Stimulated activated naive B cell treated with anti-CD40 and anti-IgM and Interleukin-4, amounts not matched to agents 10 μg/mL and 1 μg/mL and 100 μg/mL, for 72 hours (primary cell): ENCODE results near the gene C1orf87.

ENCODE experiments used
- ATAC-seq, 2 donors: fragments of 150-1000 bp; cut with Tn5 transposase; replicated peaks; 2 replicates each; pipeline ENCODE4 v1.10.0; 2021; ENCODE audit warnings: moderate library complexity in 1 of 2
- DNase-seq: peaks from one replicate; pipeline ENCODE4 v3.0.0; 2021
- H3K27ac Mint-ChIP-seq: one replicate; pipeline ENCODE4 v1.8.0; 2022; ENCODE audit warnings: mild to moderate bottlenecking, mixed read lengths
- H3K27me3 Mint-ChIP-seq, 2 donors: one replicate each; pipeline ENCODE4 v1.8.0; 2022; ENCODE audit warnings: mixed read lengths in 2 of 2
- H3K36me3 Mint-ChIP-seq, 2 donors: one replicate each; pipeline ENCODE4 v1.8.0; 2022; ENCODE audit warnings: mixed read lengths in 2 of 2, mild to moderate bottlenecking in 1 of 2
- H3K4me1 Mint-ChIP-seq, 2 donors: one replicate each; pipeline ENCODE4 v1.8.0; 2022; ENCODE audit warnings: mixed read lengths in 2 of 2, mild to moderate bottlenecking in 1 of 2
- H3K4me3 Mint-ChIP-seq, 2 donors: one replicate each; pipeline ENCODE4 v1.8.0; 2022; ENCODE audit warnings: mild to moderate bottlenecking in 2 of 2, mixed read lengths in 2 of 2, moderate library complexity in 1 of 2
- H3K9me3 Mint-ChIP-seq, 2 donors: one replicate each; pipeline ENCODE4 v1.8.0; 2022; ENCODE audit warnings: mixed read lengths in 2 of 2, mild to moderate bottlenecking in 1 of 2

The C1orf87 gene

DNA sequence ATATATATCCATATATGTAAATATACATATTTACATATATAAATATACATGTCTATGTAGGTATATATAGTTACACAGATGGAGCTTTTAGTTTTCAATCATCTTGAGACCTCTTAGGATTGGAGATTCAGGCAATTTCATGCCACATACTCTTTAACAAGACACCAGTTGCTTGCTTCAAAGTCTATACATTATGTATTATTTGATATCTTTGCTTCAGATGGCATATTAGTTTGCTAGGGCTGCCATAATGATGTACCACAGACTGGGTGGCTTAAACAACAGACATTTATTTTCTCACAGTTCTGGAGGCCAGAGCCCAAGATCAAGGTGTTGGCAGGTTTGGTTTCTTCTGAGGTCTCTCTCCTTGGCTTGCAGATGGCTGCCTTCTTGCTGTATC lies 14.1 kb upstream of the C1orf87 start:
- Mint-ChIP-seq H3K36me3 (no peaks in the 10 kb centered on the region), H3K27me3 (peaks cover 0 to 3% of the 10 kb centered on the region in 2 donors), H3K27ac (no peak overlapping the region)

DNA sequence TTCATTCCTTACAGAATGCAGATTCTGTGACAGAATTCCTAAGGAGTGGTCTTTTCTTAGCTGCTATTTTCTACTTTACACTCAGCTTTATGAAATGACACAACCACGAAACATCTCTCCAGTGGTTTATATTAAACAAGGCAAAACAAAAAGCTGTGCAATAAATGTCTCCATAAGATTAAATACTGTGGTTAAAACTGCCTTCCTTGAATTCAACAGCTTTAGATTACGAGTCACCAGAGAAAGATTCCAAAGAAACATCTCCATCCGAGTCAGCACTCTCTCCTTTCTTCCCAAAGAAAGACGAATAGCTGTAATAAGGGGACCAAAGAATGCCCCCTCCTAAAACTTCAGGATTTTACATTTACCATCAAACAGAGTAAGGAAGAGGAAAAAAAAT lies 4.6 kb upstream of the C1orf87 start:
- no peaks in the 10 kb centered on the region for H3K9me3 Mint-ChIP-seq
- H3K4me1 Mint-ChIP-seq = no peaks in the 10 kb centered on the region
- no peaks in the 10 kb centered on the region for H3K36me3 Mint-ChIP-seq
- H3K27me3 Mint-ChIP-seq = peaks cover 28 to 35% of the 10 kb centered on the region in 2 donors
- DNase-seq = no peak
- ATAC-seq = no peak
- H3K4me3 Mint-ChIP-seq = no peak overlapping the region
- H3K27ac Mint-ChIP-seq = no peak overlapping the region

More for the DNA sequence above, 14.1 kb upstream of the C1orf87 start:
- H3K4me1 Mint-ChIP-seq = no peaks in the 10 kb centered on the region
- no peak overlapping the region for H3K4me3 Mint-ChIP-seq
- no peak for ATAC-seq
- no peak for DNase-seq
- no peaks in the 10 kb centered on the region for H3K9me3 Mint-ChIP-seq

GRCh38 chr1:60071296-60071695 lies 2.3 kb downstream of the C1orf87 start:
- H3K27me3 Mint-ChIP-seq = peaks cover 35 to 37% of the 10 kb centered on the region in 2 donors
- H3K9me3 Mint-ChIP-seq = peaks cover 0 to 3% of the 10 kb centered on the region in 2 donors
- H3K36me3 Mint-ChIP-seq = no peaks in the 10 kb centered on the region
- H3K27ac Mint-ChIP-seq = no peak overlapping the region
- H3K4me3 Mint-ChIP-seq = no peak overlapping the region
- DNase-seq = no peak
- ATAC-seq = no peak
- H3K4me1 Mint-ChIP-seq = no peaks in the 10 kb centered on the region

DNA sequence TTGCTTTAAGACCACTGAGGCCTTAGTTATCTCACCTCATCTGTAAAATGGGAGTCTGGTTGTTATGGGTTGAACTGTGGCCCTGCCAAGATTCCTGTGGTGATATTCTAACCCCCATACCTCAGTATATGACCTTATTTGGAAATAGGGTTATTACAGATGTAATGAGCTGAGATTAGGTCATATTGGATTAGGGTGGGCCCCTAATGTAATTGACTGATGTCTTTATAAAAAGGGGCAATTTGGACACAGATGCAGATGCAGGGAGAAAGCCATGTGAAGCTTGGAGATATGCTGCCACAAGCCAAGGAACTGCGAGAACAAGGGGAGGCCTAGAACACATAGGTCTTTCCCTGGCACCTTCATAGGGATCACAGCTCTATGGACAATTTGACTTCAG lies 3.9 kb downstream of the C1orf87 start:
- Mint-ChIP-seq H3K27ac (no peak overlapping the region), H3K4me3 (no peak overlapping the region), H3K9me3 (peaks cover 0 to 3% of the 10 kb centered on the region in 2 donors), H3K36me3 (no peaks in the 10 kb centered on the region), H3K27me3 (peaks cover 19 to 25% of the 10 kb centered on the region in 2 donors), H3K4me1 (no peaks in the 10 kb centered on the region)
- DNase-seq (no peak), ATAC-seq (no peak)

DNA sequence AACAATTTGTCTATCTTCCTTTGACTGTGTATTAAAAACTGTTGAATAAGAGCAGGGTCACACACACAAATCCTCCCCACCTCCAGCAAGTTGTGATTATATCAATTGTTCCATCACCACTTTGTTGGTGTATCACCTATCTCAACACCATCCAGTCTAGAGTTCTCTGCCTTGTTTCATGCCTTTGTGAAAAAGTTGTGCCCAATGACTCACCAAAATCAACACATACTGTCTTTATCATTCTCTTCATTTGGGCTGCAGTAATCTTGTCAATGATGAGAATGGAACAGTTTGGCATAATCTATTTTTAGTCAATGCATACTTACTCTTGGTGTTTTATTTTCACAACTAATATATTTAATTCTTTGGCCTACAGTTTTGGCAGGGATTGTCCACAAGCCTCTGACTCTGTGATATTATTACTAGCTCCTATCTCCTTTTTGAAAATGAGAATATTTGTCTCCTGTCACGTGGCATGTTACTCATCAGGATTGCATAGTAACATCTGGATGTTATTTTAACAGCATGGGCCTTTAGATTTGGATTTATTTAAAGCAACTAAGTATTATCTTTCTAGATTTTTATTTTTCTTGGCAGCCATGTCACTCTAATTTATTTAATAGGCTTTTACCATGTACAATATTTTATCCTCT lies 5.1 kb downstream of the C1orf87 start:
- DNase-seq = no peak
- no peak for ATAC-seq
- Mint-ChIP-seq H3K36me3 (no peaks in the 10 kb centered on the region), H3K27me3 (peaks cover 10 to 22% of the 10 kb centered on the region in 2 donors), H3K27ac (no peak overlapping the region), H3K4me1 (no peaks in the 10 kb centered on the region), H3K9me3 (peaks cover 0 to 3% of the 10 kb centered on the region in 2 donors), H3K4me3 (no peak overlapping the region)

DNA sequence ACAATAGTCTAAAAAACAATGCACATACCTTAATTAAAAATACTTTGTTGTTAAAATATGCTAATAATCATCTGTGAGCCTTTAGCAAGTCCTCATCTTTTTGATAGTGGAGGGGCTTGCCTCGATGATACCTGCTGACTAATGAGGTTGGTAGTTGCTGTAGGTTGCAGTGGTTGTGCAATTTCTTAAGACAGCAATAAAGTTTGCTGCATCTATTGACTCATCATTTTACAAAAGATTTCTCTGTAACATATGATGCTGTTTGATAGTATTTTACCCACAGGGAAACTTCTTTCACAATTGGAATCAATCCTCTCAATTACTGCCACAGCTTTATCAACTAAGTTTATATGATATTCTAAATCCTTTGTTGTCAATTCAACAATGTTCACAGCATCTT lies 7.6 kb downstream of the C1orf87 start:
- DNase-seq = no peak
- peaks cover 0 to 7% of the 10 kb centered on the region in 2 donors for H3K27me3 Mint-ChIP-seq
- H3K4me1 Mint-ChIP-seq = no peaks in the 10 kb centered on the region
- no peak overlapping the region for H3K27ac Mint-ChIP-seq
- H3K36me3 Mint-ChIP-seq = no peaks in the 10 kb centered on the region
- ATAC-seq = no peak
- no peak overlapping the region for H3K4me3 Mint-ChIP-seq
- H3K9me3 Mint-ChIP-seq = peaks cover 0 to 3% of the 10 kb centered on the region in 2 donors

GRCh38 chr1:60065199-60065598 lies 8.4 kb downstream of the C1orf87 start:
- H3K9me3 Mint-ChIP-seq = peaks cover 0 to 3% of the 10 kb centered on the region in 2 donors
- DNase-seq (no peak), ATAC-seq (no peak)
- peaks cover 0 to 7% of the 10 kb centered on the region in 2 donors for H3K27me3 Mint-ChIP-seq
- H3K4me1 Mint-ChIP-seq = no peaks in the 10 kb centered on the region
- no peak overlapping the region for H3K27ac Mint-ChIP-seq
- no peak overlapping the region for H3K4me3 Mint-ChIP-seq
- H3K36me3 Mint-ChIP-seq = no peaks in the 10 kb centered on the region

DNA sequence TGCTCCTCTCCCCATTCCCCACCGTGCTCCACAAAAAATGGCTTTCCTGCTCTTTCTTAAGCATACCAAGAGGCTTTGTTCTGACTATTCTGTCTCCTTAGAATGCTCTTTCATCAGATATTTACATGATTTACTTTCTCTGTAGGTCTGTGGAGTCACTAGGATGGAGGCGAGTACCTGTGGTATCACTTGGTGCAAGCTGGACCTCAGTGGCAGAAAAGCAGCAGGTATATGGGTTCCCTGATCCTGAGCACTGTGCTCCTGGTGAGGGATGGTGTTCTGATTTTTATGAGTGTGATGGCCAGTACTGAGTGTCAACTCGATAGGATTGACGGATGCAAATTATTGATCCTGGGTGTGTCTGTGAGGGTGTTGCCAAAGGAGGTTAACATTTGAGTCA lies 10.0 kb downstream of the C1orf87 start:
- H3K4me3 Mint-ChIP-seq = no peak overlapping the region
- H3K27me3 Mint-ChIP-seq = peaks cover 0 to 7% of the 10 kb centered on the region in 2 donors
- H3K36me3 Mint-ChIP-seq = no peaks in the 10 kb centered on the region

GRCh38 chr1:60059468-60059867 lies 14.1 kb downstream of the C1orf87 start:
- DNase-seq = no peak
- Mint-ChIP-seq H3K27ac (no peak overlapping the region), H3K36me3 (no peaks in the 10 kb centered on the region), H3K4me1 (no peaks in the 10 kb centered on the region), H3K27me3 (peaks cover 0 to 3% of the 10 kb centered on the region in 2 donors), H3K4me3 (no peak overlapping the region), H3K9me3 (no peaks in the 10 kb centered on the region)
- no peak for ATAC-seq

More for the DNA sequence above, 10.0 kb downstream of the C1orf87 start:
- H3K27ac Mint-ChIP-seq = no peak overlapping the region
- H3K4me1 Mint-ChIP-seq = no peaks in the 10 kb centered on the region
- H3K9me3 Mint-ChIP-seq = peaks cover 0 to 3% of the 10 kb centered on the region in 2 donors
- ATAC-seq (no peak), DNase-seq (no peak)

GRCh38 chr1:60055336-60055735 lies 18.2 kb downstream of the C1orf87 start:
- H3K9me3 Mint-ChIP-seq = peaks cover 5 to 7% of the 10 kb centered on the region in 2 donors
- no peak overlapping the region for H3K27ac Mint-ChIP-seq
- DNase-seq (no peak), ATAC-seq (no peak)
- H3K4me1 Mint-ChIP-seq = no peaks in the 10 kb centered on the region
- H3K36me3 Mint-ChIP-seq = no peaks in the 10 kb centered on the region
- peaks cover 7 to 8% of the 10 kb centered on the region in 2 donors for H3K27me3 Mint-ChIP-seq
- no peak overlapping the region for H3K4me3 Mint-ChIP-seq

DNA sequence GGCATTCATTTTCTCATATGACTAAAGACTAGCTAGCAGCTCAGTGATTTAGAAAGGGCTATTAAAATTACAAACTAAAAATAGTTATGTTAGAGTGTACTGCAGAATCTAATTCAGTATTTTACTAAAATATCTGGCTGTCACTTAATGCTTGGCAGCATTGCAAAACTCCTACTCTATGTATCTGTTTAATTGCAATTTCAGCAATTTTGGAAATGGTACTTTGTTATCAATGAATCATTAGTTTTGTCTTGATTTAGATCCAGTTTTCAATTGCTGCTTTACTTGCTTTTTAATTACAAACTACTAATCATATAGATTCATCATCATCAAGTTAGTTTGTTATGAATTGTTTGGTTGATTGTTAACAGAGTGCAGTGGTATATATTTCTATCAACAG lies 19.2 kb downstream of the C1orf87 start:
- no peak for DNase-seq
- Mint-ChIP-seq H3K9me3 (peaks cover 5 to 10% of the 10 kb centered on the region in 2 donors), H3K36me3 (no peaks in the 10 kb centered on the region), H3K4me3 (no peak overlapping the region), H3K27me3 (peaks cover 7 to 8% of the 10 kb centered on the region in 2 donors), H3K4me1 (no peaks in the 10 kb centered on the region), H3K27ac (no peak overlapping the region)
- ATAC-seq = no peak

DNA sequence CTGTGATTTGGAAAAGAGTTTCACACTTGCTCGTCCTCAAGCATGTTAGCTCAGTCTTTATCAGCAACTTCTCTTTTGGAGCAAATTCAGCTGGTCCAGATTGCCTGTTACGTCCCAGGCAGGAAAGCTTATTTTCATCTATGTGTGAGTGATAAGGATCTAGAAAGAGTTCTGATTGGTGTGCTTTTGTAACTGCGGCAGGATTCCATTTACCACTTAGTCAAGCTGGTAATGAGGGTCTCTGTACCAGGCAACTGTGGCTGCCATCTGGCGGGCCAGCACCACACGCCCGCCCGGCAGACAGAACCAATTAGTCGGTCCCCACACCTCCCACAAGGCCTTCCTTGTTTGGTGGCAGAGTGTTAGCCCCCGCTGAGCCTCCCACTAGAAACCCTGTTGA lies 21.0 kb downstream of the C1orf87 start:
- peaks cover 8 to 10% of the 10 kb centered on the region in 2 donors for H3K27me3 Mint-ChIP-seq
- peaks cover 5 to 11% of the 10 kb centered on the region in 2 donors for H3K9me3 Mint-ChIP-seq
- no peak overlapping the region for H3K4me3 Mint-ChIP-seq
- no peak for DNase-seq
- no peak overlapping the region for H3K27ac Mint-ChIP-seq
- no peak for ATAC-seq
- H3K36me3 Mint-ChIP-seq = no peaks in the 10 kb centered on the region
- H3K4me1 Mint-ChIP-seq = no peaks in the 10 kb centered on the region

- Mint-ChIP-seq H3K4me1 (no peaks in the 10 kb centered on the region), H3K27me3 (peaks cover 8 to 10% of the 10 kb centered on the region in 2 donors), H3K9me3 (peaks cover 5 to 11% of the 10 kb centered on the region in 2 donors), H3K27ac (no peak overlapping the region), H3K4me3 (no peak overlapping the region), H3K36me3 (no peaks in the 10 kb centered on the region)
- DNase-seq (no peak), ATAC-seq (no peak)
These were observed 22.4 kb downstream of the C1orf87 start for GRCh38 chr1:60051191-60051590.

DNA sequence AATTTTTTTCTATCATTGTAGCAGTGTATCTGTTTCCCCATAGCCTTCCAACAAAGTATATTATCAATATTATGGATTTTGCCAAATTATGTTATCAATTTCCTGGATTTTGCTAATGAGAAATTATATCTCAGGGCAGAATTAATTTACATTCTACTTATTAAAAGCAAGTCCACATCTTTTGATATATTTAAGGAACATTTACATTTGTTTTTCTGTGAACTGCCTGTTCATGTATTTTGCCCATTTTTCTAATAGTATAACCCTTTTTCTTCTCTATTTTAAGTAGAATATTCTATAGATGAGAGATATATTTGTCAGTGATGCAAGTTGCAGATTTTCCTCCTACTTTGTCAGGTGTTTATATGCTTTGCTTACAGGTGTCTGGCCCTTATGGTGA lies 24.4 kb downstream of the C1orf87 start:
- Mint-ChIP-seq H3K4me1 (no peaks in the 10 kb centered on the region), H3K4me3 (no peak overlapping the region), H3K9me3 (peaks cover 5 to 11% of the 10 kb centered on the region in 2 donors), H3K27ac (no peak overlapping the region), H3K36me3 (no peaks in the 10 kb centered on the region), H3K27me3 (peaks cover 7 to 8% of the 10 kb centered on the region in 2 donors)
- ATAC-seq (no peak), DNase-seq (no peak)

DNA sequence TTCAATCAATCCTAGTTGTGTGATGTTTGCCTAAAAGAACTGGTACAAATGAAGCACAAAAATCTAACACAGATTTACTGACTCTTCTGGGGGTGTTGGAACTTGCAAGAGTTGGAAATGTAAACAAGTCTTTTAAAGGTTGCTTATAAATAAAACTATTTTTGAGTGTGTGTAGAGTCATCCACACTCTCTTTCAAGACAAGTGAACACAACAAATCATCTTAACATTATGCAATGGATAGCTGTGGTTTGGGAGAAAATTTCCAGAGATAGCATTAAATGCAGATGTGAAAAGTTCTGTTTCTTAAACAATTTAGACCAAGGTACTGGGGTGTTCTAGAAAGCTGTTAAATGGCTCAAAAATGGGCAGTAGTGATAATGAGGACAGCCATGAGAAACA lies 28.7 kb downstream of the C1orf87 start:
- DNase-seq = no peak
- no peaks in the 10 kb centered on the region for H3K4me1 Mint-ChIP-seq
- H3K27me3 Mint-ChIP-seq = peaks cover 0 to 3% of the 10 kb centered on the region in 2 donors
- peaks cover 2 to 4% of the 10 kb centered on the region in 2 donors for H3K9me3 Mint-ChIP-seq
- no peaks in the 10 kb centered on the region for H3K36me3 Mint-ChIP-seq
- H3K4me3 Mint-ChIP-seq = no peak overlapping the region
- no peak for ATAC-seq
- no peak overlapping the region for H3K27ac Mint-ChIP-seq
